ENCODE data around the gene TIMP2. TPM values are rescaled to one million over a fixed set of nuclear protein-coding genes. Genes with fewer than 3 reads are reported as not detected.
"Not testable (repeated sequence)": the region's sequence is repeated elsewhere in the genome, so short reads cannot be mapped to it uniquely, and the experiment has no call there.

Gene TIMP2
- total RNA-seq, 4 donors from 2014 or later, result 139 to 161 (median 150) TPM

GRCh38 chr17:78892936-78893379 lies 32.2 kb downstream of the TIMP2 start:
- no peak for DNase-seq (ENCODE audit: low spot score)
- no peak for TF ChIP-seq CTCF (IDR thresholded peaks at IDR 0.05)
- ATAC-seq (ENCODE audit: low FRiP score), result no peak

- TF ChIP-seq CTCF (IDR thresholded peaks at IDR 0.05), result no peak
- DNase-seq (ENCODE audit: low spot score), result no peak
- ATAC-seq (ENCODE audit: low FRiP score), result no peak
Observed at GRCh38 chr17:78892520-78892919, 32.7 kb downstream of the TIMP2 start.

GRCh38 chr17:78892062-78892456 lies 33.1 kb downstream of the TIMP2 start:
- ATAC-seq (ENCODE audit: low FRiP score), result no peak
- DNase-seq (ENCODE audit: low spot score), result no peak
- no peak for TF ChIP-seq CTCF (IDR thresholded peaks at IDR 0.05)

GRCh38 chr17:78891406-78892061 lies 33.7 kb downstream of the TIMP2 start:
- TF ChIP-seq CTCF (IDR thresholded peaks at IDR 0.05), result no peak
- no peak for ATAC-seq (ENCODE audit: low FRiP score)
- no peak for DNase-seq (ENCODE audit: low spot score)

GRCh38 chr17:78890498-78890897 lies 34.7 kb downstream of the TIMP2 start:
- no peak for TF ChIP-seq CTCF (IDR thresholded peaks at IDR 0.05)
- no peak for DNase-seq (ENCODE audit: low spot score)
- ATAC-seq (ENCODE audit: low FRiP score), result no peak

GRCh38 chr17:78890096-78890495 lies 35.1 kb downstream of the TIMP2 start:
- not testable (repeated sequence) for ATAC-seq (ENCODE audit: low FRiP score); DNase-seq (ENCODE audit: low spot score)

- DNase-seq (ENCODE audit: low spot score), result no peak
- no peak for TF ChIP-seq CTCF (IDR thresholded peaks at IDR 0.05)
- no peak for ATAC-seq (ENCODE audit: low FRiP score)
Observed at GRCh38 chr17:78889531-78889930, 35.7 kb downstream of the TIMP2 start.
